Activated T-helper 1 cell treated with anti-CD3 and anti-CD28 coated beads, Interleukin-2, amount 50 U/mL, for 16 hours (primary cell): ENCODE data around the gene NOP10.

Source experiments
- DNase-seq, 2 donors: peaks; one replicate each; pipeline ENCODE4 v3.0.0-alpha.2; 2020; ENCODE audit warnings: low read depth in 1 of 2, low spot score in 1 of 2

NOP10 gene

GRCh38 chr15:34332553-34333120 is 10.3 kb downstream of the NOP10 start:
- no peak for DNase-seq

- DNase-seq: no peak
Measured at GRCh38 chr15:34331809-34332208, 11.1 kb downstream of the NOP10 start.

GRCh38 chr15:34330279-34330678 is 12.7 kb downstream of the NOP10 start:
- no peak for DNase-seq

GRCh38 chr15:34329006-34329405 is 13.9 kb downstream of the NOP10 start:
- no peak for DNase-seq

GRCh38 chr15:34327906-34328305 is 15.0 kb downstream of the NOP10 start:
- no peak for DNase-seq

GRCh38 chr15:34325368-34325767 is 17.6 kb downstream of the NOP10 start:
- DNase-seq: no peak

GRCh38 chr15:34324933-34325332 is 18.0 kb downstream of the NOP10 start:
- DNase-seq: no peak

GRCh38 chr15:34323217-34323616 is 19.7 kb downstream of the NOP10 start:
- no peak for DNase-seq

GRCh38 chr15:34318277-34319079 is 24.5 kb downstream of the NOP10 start:
- no peak for DNase-seq

- DNase-seq: no peak
Measured at GRCh38 chr15:34314491-34315490, 28.1 kb downstream of the NOP10 start.

- DNase-seq: no peak
Measured at GRCh38 chr15:34311563-34311962, 31.4 kb downstream of the NOP10 start.

GRCh38 chr15:34304613-34305012 is 38.3 kb downstream of the NOP10 start:
- DNase-seq: no peak

GRCh38 chr15:34301058-34301457 is 41.9 kb downstream of the NOP10 start:
- DNase-seq: no peak

- no peak for DNase-seq
Measured at GRCh38 chr15:34297059-34297458, 45.9 kb downstream of the NOP10 start.

- DNase-seq: no peak
Measured at GRCh38 chr15:34292621-34293020, 50.3 kb downstream of the NOP10 start.
